HG02642 (cell line): ENCODE measurements around the gene TAS1R3.

ENCODE experiments used
- ATAC-seq: cut with Tn5 transposase; IDR thresholded peaks from one replicate; pipeline ENCODE4 v1.9.1; 2021; ENCODE audit warnings: mild to moderate bottlenecking; ENCODE audit not compliant: unreplicated experiment, poor library complexity

TAS1R3 gene

DNA sequence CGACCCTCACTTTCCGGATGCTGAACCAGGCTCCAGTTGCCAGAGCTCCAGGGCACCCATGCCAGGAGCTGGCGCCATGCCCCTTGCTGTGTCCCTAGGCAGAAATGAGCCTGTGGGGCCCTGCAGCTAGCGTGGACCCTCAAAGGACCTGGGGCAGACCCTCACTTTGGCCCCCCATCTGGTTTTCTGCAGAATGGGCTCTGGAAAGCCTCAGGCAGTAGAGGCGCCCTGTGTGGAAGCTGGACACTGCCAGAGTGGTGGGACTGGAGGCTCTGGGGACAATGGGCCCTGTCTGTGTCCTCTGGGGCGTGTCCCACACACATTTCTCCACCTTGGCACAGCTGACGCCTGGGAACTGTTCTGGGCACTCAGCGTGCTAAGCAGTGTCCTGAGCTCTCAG is 50.2 kb downstream of the TAS1R3 start:
- ATAC-seq: no peak
